SK-N-SH treated with all-trans-retinoic acid at 6 μM for 48 hours (cell line): ENCODE results near the gene KRT7.

ENCODE experiments used
- ATAC-seq: fragments of 200-7000 bp; cut with Tn5 transposase; 3 replicates; pipeline ENCODE4 v1.9.1; 2020; ENCODE audit warnings: mild to moderate bottlenecking, moderate library complexity
- ARNTL ChIP-seq: fragments of 450-650 bp; formaldehyde crosslinking; IDR thresholded peaks from 2 replicates; pipeline ENCODE4 v1.5.0; 2020; ENCODE audit warnings: low read depth, mild to moderate bottlenecking, moderate library complexity, borderline replicate concordance
- BACH2 ChIP-seq: fragments of 250-450 bp; sonication (Bioruptor Pico); IDR thresholded peaks from 2 replicates; pipeline ENCODE4 v1.9.0; 2021; ENCODE audit warnings: mild to moderate bottlenecking, borderline replicate concordance
- CREB5 ChIP-seq: fragments of 250-450 bp; sonication (Bioruptor Pico); IDR thresholded peaks from 2 replicates; pipeline ENCODE4 v1.5.1; 2020; ENCODE audit warnings: low read depth, mild to moderate bottlenecking, moderate library complexity
- CSDC2 ChIP-seq: fragments of 250-450 bp; sonication (Bioruptor Pico); IDR thresholded peaks from 2 replicates; pipeline ENCODE4 v1.5.0; 2020; ENCODE audit warnings: mild to moderate bottlenecking, moderate library complexity
- ESRRG ChIP-seq: fragments of 250-450 bp; sonication (Bioruptor Pico); IDR thresholded peaks from 2 replicates; pipeline ENCODE4 v1.6.1; 2021; ENCODE audit warnings: mild to moderate bottlenecking
- ISL1 ChIP-seq: fragments of 250-450 bp; sonication (Bioruptor Pico); IDR thresholded peaks from 2 replicates; pipeline ENCODE4 v2.1.2; 2022; ENCODE audit warnings: mild to moderate bottlenecking, moderate library complexity
- POU6F1 ChIP-seq: fragments of 250-450 bp; sonication (Bioruptor Pico); IDR thresholded peaks from 2 replicates; pipeline ENCODE4 v1.8.0; 2021; ENCODE audit warnings: low read depth, mild to moderate bottlenecking, moderate library complexity, borderline replicate concordance
- PPARA ChIP-seq: fragments of 250-450 bp; sonication (Bioruptor Pico); IDR thresholded peaks from 2 replicates; pipeline ENCODE4 v1.5.0; 2020; ENCODE audit warnings: mild to moderate bottlenecking, borderline replicate concordance
- RARB ChIP-seq: fragments of 250-450 bp; sonication (Bioruptor Pico); IDR thresholded peaks from 2 replicates; pipeline ENCODE4 v1.8.0; 2021; ENCODE audit warnings: mild to moderate bottlenecking, moderate library complexity
- SNAI2 ChIP-seq: fragments of 250-450 bp; sonication (Bioruptor Pico); IDR thresholded peaks from 2 replicates; pipeline ENCODE4 v1.5.0; 2020; ENCODE audit warnings: mild to moderate bottlenecking, moderate library complexity
- TCF4 ChIP-seq: fragments of 250-450 bp; sonication (Bioruptor Pico); IDR thresholded peaks from 2 replicates; pipeline ENCODE4 v1.8.0; 2021; ENCODE audit warnings: mild to moderate bottlenecking, moderate library complexity, borderline replicate concordance
- TOX ChIP-seq: fragments of 250-450 bp; sonication (Bioruptor Pico); IDR thresholded peaks from 2 replicates; pipeline ENCODE4 v1.8.0; 2021; ENCODE audit warnings: mild to moderate bottlenecking, moderate library complexity, borderline replicate concordance
- ZC3H10 ChIP-seq: fragments of 250-450 bp; sonication (Bioruptor Pico); IDR thresholded peaks from 2 replicates; pipeline ENCODE4 v1.5.1; 2021; ENCODE audit warnings: mild to moderate bottlenecking, moderate library complexity
- ZFP3 ChIP-seq: fragments of 250-450 bp; sonication (Bioruptor Pico); IDR thresholded peaks from 2 replicates; pipeline ENCODE4 v1.5.0; 2020; ENCODE audit warnings: mild to moderate bottlenecking, moderate library complexity
- ZFP30 ChIP-seq: fragments of 450-650 bp; formaldehyde crosslinking; IDR thresholded peaks from 2 replicates; pipeline ENCODE4 v1.5.0; 2022; ENCODE audit warnings: mild to moderate bottlenecking, moderate library complexity
- ZNF565 ChIP-seq: fragments of 450-650 bp; formaldehyde crosslinking; conservative IDR thresholded peaks from 2 replicates; pipeline ENCODE4 v1.5.0; 2020; ENCODE audit warnings: low read depth, mild to moderate bottlenecking, moderate library complexity
- ZNF70 ChIP-seq: fragments of 450-650 bp; formaldehyde crosslinking; IDR thresholded peaks from 2 replicates; pipeline ENCODE4 v1.5.0; 2020; ENCODE audit warnings: mild to moderate bottlenecking, moderate library complexity
- ZNF8 ChIP-seq: fragments of 450-650 bp; formaldehyde crosslinking; IDR thresholded peaks from 2 replicates; pipeline ENCODE4 v1.5.0; 2020; ENCODE audit warnings: mild to moderate bottlenecking, moderate library complexity
- TF ChIP-seq, protein P1 (sequence below): fragments of 250-450 bp; sonication (Bioruptor Pico); IDR thresholded peaks from 2 replicates; pipeline ENCODE4 v1.5.1; 2021; ENCODE audit warnings: mild to moderate bottlenecking, moderate library complexity
- TF ChIP-seq, protein P2 (sequence below): fragments of 250-450 bp; sonication (Bioruptor Pico); IDR thresholded peaks from 2 replicates; pipeline ENCODE4 v1.8.0; 2020; ENCODE audit warnings: mild to moderate bottlenecking, moderate library complexity, borderline replicate concordance
- TF ChIP-seq, protein P3 (sequence below): fragments of 250-450 bp; sonication (Bioruptor Pico); IDR thresholded peaks from 2 replicates; pipeline ENCODE4 v1.5.0; 2020; ENCODE audit warnings: mild to moderate bottlenecking, moderate library complexity

Gene KRT7

GRCh38 chr12:52233462-52234207, 592 bp downstream of the KRT7 start (continued):
- TF ChIP-seq ARNTL (CRISPR knock-in tag) (no peak), ZFP30 (CRISPR knock-in tag) (no peak), ZFP3 (CRISPR knock-in tag) (no peak), TOX (no peak), TCF4 (CRISPR knock-in tag) (no peak), ISL1 (CRISPR knock-in tag) (no peak)

DNA sequence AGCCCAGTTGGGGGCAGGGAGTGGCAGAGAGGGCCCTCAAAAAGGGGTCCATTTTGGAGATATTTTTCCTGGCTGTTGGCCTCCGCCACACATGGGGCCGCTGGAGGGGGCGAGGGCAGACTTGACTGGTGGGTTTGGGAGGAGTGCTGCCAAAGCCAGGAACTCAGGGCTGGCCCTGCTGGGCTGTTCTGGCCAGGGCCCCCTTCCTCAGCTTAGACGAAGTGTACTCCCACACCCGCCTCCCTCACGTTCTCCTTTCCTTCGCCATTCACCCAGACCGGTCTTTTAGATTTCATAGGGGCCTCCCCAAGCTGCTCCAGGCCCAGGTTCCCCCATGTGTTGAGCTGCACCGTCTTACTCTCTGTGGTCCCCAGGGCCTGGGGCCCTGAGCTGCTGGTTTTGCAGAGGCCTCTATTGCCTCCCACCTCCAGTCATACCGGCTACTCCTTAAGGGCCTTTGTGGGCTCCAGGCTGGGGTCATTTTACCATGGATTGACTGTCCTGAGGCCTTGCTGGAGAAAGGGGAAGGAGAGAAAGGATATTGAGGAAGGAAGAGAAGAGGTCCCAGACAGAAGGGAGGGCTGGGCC, 1.3 kb downstream of the KRT7 start:
- ATAC-seq = no peak
- TF ChIP-seq SNAI2 (CRISPR knock-in tag) (no peak), POU6F1 (no peak), ZFP30 (CRISPR knock-in tag) (no peak), TCF4 (CRISPR knock-in tag) (no peak), ZC3H10 (no peak), ZNF8 (CRISPR knock-in tag) (no peak), RARB (CRISPR knock-in tag) (no peak), ZNF565 (no peak), BACH2 (CRISPR knock-in tag) (no peak), PPARA (CRISPR knock-in tag) (no peak), CREB5 (CRISPR knock-in tag) (no peak), ISL1 (CRISPR knock-in tag) (no peak), CSDC2 (CRISPR knock-in tag) (no peak), ESRRG (CRISPR knock-in tag) (no peak), TOX (no peak), ZNF70 (CRISPR knock-in tag) (no peak), ARNTL (CRISPR knock-in tag) (no peak)
- TF ChIP-seq, protein P1, sequence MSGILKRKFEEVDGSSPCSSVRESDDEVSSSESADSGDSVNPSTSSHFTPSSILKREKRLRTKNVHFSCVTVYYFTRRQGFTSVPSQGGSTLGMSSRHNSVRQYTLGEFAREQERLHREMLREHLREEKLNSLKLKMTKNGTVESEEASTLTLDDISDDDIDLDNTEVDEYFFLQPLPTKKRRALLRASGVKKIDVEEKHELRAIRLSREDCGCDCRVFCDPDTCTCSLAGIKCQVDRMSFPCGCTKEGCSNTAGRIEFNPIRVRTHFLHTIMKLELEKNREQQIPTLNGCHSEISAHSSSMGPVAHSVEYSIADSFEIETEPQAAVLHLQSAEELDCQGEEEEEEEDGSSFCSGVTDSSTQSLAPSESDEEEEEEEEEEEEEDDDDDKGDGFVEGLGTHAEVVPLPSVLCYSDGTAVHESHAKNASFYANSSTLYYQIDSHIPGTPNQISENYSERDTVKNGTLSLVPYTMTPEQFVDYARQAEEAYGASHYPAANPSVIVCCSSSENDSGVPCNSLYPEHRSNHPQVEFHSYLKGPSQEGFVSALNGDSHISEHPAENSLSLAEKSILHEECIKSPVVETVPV (CRISPR knock-in tag) = no peak
- TF ChIP-seq, protein P2, sequence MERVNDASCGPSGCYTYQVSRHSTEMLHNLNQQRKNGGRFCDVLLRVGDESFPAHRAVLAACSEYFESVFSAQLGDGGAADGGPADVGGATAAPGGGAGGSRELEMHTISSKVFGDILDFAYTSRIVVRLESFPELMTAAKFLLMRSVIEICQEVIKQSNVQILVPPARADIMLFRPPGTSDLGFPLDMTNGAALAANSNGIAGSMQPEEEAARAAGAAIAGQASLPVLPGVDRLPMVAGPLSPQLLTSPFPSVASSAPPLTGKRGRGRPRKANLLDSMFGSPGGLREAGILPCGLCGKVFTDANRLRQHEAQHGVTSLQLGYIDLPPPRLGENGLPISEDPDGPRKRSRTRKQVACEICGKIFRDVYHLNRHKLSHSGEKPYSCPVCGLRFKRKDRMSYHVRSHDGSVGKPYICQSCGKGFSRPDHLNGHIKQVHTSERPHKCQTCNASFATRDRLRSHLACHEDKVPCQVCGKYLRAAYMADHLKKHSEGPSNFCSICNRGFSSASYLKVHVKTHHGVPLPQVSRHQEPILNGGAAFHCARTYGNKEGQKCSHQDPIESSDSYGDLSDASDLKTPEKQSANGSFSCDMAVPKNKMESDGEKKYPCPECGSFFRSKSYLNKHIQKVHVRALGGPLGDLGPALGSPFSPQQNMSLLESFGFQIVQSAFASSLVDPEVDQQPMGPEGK = no peak
- TF ChIP-seq, protein P3, sequence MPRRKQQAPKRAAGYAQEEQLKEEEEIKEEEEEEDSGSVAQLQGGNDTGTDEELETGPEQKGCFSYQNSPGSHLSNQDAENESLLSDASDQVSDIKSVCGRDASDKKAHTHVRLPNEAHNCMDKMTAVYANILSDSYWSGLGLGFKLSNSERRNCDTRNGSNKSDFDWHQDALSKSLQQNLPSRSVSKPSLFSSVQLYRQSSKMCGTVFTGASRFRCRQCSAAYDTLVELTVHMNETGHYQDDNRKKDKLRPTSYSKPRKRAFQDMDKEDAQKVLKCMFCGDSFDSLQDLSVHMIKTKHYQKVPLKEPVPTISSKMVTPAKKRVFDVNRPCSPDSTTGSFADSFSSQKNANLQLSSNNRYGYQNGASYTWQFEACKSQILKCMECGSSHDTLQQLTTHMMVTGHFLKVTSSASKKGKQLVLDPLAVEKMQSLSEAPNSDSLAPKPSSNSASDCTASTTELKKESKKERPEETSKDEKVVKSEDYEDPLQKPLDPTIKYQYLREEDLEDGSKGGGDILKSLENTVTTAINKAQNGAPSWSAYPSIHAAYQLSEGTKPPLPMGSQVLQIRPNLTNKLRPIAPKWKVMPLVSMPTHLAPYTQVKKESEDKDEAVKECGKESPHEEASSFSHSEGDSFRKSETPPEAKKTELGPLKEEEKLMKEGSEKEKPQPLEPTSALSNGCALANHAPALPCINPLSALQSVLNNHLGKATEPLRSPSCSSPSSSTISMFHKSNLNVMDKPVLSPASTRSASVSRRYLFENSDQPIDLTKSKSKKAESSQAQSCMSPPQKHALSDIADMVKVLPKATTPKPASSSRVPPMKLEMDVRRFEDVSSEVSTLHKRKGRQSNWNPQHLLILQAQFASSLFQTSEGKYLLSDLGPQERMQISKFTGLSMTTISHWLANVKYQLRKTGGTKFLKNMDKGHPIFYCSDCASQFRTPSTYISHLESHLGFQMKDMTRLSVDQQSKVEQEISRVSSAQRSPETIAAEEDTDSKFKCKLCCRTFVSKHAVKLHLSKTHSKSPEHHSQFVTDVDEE = no peak
